WI38 (cell line): ENCODE measurements around the gene ANGPTL3.

ENCODE experiments used
- H3K4me3 ChIP-seq: 2 replicates; pipeline ENCODE4 v1.5.1; 2011; ENCODE audit warnings: low read depth, mild to moderate bottlenecking, control low read depth, low read length
- CTCF ChIP-seq: IDR thresholded peaks from 2 replicates; pipeline ENCODE4 v1.5.1; 2012; ENCODE audit warnings: low read depth, mild to moderate bottlenecking, control low read depth, low read length

Gene ANGPTL3

GRCh38 chr1:62628506-62628905 lies 31.2 kb downstream of the ANGPTL3 start:
- H3K4me3 ChIP-seq: no peak overlapping the region
- TF ChIP-seq CTCF: no peak

GRCh38 chr1:62637392-62638105 lies 40.2 kb downstream of the ANGPTL3 start:
- no peak overlapping the region for H3K4me3 ChIP-seq
- TF ChIP-seq CTCF: no peak

DNA sequence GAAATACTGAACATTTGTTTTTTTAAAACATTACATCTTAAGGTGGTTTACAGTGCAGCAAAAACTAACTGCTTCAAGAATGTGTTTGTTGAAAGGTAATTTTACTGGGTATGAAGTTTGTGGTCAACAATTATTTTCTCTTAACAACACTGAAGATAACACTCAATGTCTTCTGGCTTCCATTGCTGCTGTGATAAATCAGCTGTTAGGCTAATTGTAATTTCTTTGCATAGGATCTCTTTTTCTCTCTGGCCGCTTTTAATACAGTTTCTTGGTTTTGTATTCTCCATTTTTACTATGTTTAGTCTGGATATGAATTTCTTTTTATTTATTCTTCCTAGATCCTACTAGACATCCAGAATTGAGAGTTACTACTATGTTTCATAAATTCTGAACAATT lies 46.0 kb downstream of the ANGPTL3 start:
- TF ChIP-seq CTCF: no peak
- no peak overlapping the region for H3K4me3 ChIP-seq

DNA sequence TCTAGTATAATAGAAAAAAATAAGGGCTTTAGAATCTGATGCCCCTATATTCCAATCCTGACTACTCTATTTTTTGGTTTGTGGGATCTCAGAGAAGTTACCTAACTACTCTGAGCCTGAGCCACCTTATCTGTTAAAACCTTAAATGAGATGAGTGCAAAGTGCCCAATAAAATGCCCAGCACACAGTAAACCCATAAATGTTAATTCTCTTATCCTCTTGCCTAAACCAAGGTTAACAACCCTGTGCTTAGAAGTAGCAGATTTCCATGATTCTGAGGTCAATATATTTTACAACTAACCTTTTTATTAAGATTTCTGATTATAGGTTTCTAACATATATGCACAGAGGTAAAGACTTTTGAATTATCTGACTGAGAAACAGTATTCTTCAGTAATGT lies 55.1 kb downstream of the ANGPTL3 start:
- no peak for TF ChIP-seq CTCF
- no peak overlapping the region for H3K4me3 ChIP-seq

- no peak for TF ChIP-seq CTCF
- H3K4me3 ChIP-seq: no peak overlapping the region
These were observed 57.4 kb downstream of the ANGPTL3 start for GRCh38 chr1:62654744-62655143.
